Measurements from ENCODE around the gene ADAMTS3. TPM values are rescaled to one million over a fixed set of nuclear protein-coding genes. Genes with fewer than 3 reads are reported as not detected.

The ADAMTS3 gene
- total RNA-seq, 2 donors from 2014 or later: 5.8 to 13.0 TPM

DNA sequence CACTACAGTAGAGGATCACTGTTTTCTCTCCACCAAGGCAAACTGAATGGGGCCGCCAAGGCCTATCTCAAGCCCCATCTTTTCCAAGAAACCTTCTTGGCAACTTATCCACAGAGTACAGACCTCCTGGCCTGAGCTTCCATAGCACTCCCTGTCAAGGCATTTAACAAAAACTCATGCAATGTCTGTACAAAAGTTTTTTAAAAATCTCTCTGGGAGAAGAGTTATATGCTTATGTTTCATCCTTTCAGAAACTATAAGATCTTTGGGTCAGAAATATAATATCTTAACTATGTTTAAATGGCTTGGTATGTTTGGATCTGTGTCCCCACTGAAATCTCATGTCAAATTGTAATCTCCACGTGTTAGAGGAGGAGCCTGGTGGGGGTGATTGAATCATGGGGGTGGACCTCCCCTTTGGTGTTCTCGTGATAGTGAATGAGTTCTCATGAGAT lies 13.6 kb downstream of the ADAMTS3 start:
- no peaks in the 10 kb centered on the region for H3K9me3 ChIP-seq (ENCODE audit: control insufficient read depth, low read length)
- Mint-ChIP-seq H3K4me1 (no peaks in the 10 kb centered on the region), H3K36me3 (ENCODE audit: low read depth) (peaks cover 1% of the 10 kb centered on the region), H3K27me3 (ENCODE audit: insufficient read depth) (no peaks in the 10 kb centered on the region), H3K27ac (no peak overlapping the region), H3K9me3 (peaks cover 7% of the 10 kb centered on the region), H3K4me3 (no peak overlapping the region)
- 77% methylated on average over 2 of the region's 3 CpGs; no CpG with 5 or more reads in 1 of the 2 experiments for WGBS, 2 experiments (ENCODE audit: insufficient coverage in 1 of 2, insufficient read length in 1 of 2)
- H3K4me1 ChIP-seq (ENCODE audit: control insufficient read depth, insufficient read depth, low read length): no peaks in the 10 kb centered on the region
- no peak overlapping the region for H3K4me3 ChIP-seq (ENCODE audit: low read length)
- H3K27me3 ChIP-seq (ENCODE audit: control insufficient read depth, insufficient read depth, low read length, poor library complexity, severe bottlenecking): no peaks in the 10 kb centered on the region
- no peaks in the 10 kb centered on the region for H3K36me3 ChIP-seq (ENCODE audit: control insufficient read depth, insufficient read depth, low read length)
- no peak for TF ChIP-seq CTCF (conservative IDR thresholded peaks at IDR 0.05)
- no peak overlapping the region for H3K27ac ChIP-seq (ENCODE audit: low read depth, low read length)
- no peak overlapping the region for H3K9ac ChIP-seq (ENCODE audit: extremely low read depth, low read length, poor library complexity, severe bottlenecking)
- no peak for DNase-seq

DNA sequence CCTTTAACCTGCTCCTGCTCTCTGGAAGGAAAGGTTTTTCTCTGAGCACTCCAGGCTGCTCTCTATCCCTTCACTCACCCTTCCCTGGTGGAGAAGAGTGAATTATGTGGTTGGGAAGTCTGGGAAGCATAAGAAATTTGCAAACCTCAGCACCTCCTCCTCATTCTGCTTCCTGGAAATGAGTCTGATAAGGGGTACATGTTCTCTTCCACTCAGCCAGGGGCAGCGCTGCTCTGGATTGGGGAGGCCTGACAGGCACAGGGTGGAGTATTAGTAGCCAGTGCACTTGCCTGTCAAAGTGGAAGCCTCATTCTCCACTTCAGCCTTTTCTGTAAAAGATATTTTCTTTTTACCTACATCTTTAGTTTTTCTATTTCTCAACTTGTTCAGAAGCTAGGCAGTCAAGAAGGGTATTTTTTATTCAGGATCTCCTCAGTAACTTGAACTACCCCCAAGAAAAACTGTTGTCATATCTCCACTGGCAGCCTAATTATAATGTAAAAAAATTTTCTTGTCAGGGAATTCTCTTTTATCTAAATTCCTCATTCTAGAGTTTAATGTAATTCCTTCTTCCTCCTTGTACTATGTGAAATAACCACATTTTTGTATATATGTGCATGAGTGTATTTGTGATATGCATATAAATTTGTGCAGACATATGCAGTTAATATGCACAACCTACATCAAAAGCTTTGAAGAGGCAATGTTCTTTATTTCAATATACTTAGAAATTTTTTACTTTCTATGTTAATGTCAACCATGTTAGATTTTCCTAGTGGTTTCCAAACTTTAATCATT lies 15.3 kb downstream of the ADAMTS3 start:
- Histone ChIP-seq H3K4me1 (ENCODE audit: control insufficient read depth, insufficient read depth, low read length) (no peaks in the 10 kb centered on the region), H3K27me3 (ENCODE audit: control insufficient read depth, insufficient read depth, low read length, poor library complexity, severe bottlenecking) (no peaks in the 10 kb centered on the region), H3K27ac (ENCODE audit: low read depth, low read length) (no peak overlapping the region), H3K4me3 (ENCODE audit: low read length) (no peak overlapping the region), H3K9me3 (ENCODE audit: control insufficient read depth, low read length) (no peaks in the 10 kb centered on the region), H3K9ac (ENCODE audit: extremely low read depth, low read length, poor library complexity, severe bottlenecking) (no peak overlapping the region), H3K36me3 (ENCODE audit: control insufficient read depth, insufficient read depth, low read length) (no peaks in the 10 kb centered on the region)
- Mint-ChIP-seq H3K27me3 (ENCODE audit: insufficient read depth) (no peaks in the 10 kb centered on the region), H3K4me1 (no peaks in the 10 kb centered on the region), H3K27ac (no peak overlapping the region), H3K4me3 (no peak overlapping the region), H3K36me3 (ENCODE audit: low read depth) (no peaks in the 10 kb centered on the region), H3K9me3 (no peaks in the 10 kb centered on the region)
- TF ChIP-seq CTCF (conservative IDR thresholded peaks at IDR 0.05): no peak
- WGBS, 2 experiments (ENCODE audit: insufficient coverage in 1 of 2, insufficient read length in 1 of 2): 100% methylated on average over 1 of the region's 1 CpG
- DNase-seq: no peak

DNA sequence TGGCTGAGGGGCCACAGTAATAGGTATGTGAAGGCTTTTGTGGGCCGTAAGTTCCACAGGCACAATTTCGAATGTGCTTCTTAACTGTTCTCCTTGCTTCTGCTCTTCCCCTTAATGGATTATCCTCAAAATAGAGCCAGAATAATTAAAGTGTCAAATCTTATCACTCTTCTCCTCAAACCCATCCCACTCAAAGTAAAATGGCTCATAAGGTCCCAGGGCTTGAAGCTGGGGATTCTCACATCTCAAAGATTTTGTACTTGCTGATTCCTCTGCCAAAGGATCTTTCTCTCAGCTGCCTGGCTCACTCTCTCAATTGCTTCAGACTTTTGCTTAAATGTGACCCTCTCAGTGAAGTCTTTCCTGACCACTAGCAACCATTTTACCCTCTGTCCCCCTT lies 16.6 kb downstream of the ADAMTS3 start:
- H3K36me3 Mint-ChIP-seq (ENCODE audit: low read depth): no peaks in the 10 kb centered on the region
- H3K27ac ChIP-seq (ENCODE audit: low read depth, low read length): no peak overlapping the region
- H3K9ac ChIP-seq (ENCODE audit: extremely low read depth, low read length, poor library complexity, severe bottlenecking): no peak overlapping the region
- no peaks in the 10 kb centered on the region for H3K36me3 ChIP-seq (ENCODE audit: control insufficient read depth, insufficient read depth, low read length)
- WGBS, 2 experiments (ENCODE audit: insufficient coverage in 1 of 2, insufficient read length in 1 of 2): 90 to 94% methylated on average over 2 of the region's 2 CpGs
- H3K4me3 Mint-ChIP-seq: no peak overlapping the region
- no peaks in the 10 kb centered on the region for H3K4me1 Mint-ChIP-seq
- H3K27me3 Mint-ChIP-seq (ENCODE audit: insufficient read depth): no peaks in the 10 kb centered on the region
- DNase-seq: no peak
- H3K9me3 ChIP-seq (ENCODE audit: control insufficient read depth, low read length): no peaks in the 10 kb centered on the region
- no peaks in the 10 kb centered on the region for H3K9me3 Mint-ChIP-seq
- H3K27ac Mint-ChIP-seq: no peak overlapping the region
- no peak overlapping the region for H3K4me3 ChIP-seq (ENCODE audit: low read length)
- H3K27me3 ChIP-seq (ENCODE audit: control insufficient read depth, insufficient read depth, low read length, poor library complexity, severe bottlenecking): no peaks in the 10 kb centered on the region
- no peak for TF ChIP-seq CTCF (conservative IDR thresholded peaks at IDR 0.05)
- no peaks in the 10 kb centered on the region for H3K4me1 ChIP-seq (ENCODE audit: control insufficient read depth, insufficient read depth, low read length)
